ENCODE data around the gene TH.

DNA sequence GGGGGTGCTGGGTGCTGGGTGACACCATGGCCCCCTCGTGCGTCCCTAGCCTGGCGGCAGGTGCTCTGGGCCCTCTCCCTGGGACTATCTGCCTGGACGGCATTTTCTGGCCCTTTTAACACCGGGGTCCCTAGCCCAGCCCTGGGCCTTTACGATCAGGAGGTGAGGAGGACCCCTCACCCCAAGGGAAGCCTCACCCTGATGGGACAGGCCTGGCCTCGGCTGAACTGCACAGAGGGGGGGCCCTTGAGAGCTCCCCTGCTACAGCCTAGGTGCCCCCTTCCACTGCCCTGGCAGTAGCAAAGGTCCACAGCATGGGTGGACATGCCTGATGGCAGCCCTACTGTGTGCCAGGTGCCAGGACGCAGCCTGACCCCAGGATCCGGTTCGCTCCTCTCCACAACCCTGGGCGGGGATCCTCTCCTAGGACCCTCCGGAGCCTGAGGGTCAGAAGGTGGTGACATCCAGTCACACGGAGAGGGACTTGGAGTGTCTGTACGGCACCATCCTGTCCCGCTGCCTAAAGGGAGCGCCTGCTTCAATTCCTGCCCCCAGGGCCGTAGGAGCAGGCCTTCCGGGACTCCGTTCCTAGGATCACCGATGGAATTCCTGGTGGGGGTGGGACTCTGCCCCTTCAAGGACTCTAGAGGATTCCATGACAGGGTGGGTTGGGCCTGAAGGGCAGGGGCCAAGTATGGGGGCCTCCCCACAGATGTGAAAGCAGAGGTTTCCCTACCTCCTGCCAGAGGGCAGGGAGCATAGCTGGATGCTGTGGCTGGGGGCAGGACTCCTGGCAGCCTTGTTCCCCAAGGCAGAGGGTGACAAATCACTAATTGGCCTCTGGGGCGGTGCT lies 33.0 kb upstream of the TH start:
- TF ChIP-seq BCL11A (IDR thresholded peaks at IDR 0.05; ENCODE audit: low read depth in 2 of 2, low read length in 2 of 2) (no peak), TAF1 (IDR thresholded peaks at IDR 0.05; ENCODE audit: low read depth, low read length) (no peak), EZH2 (IDR thresholded peaks at IDR 0.05; ENCODE audit: low read depth, low read length, severe bottlenecking) (no peak), ZNF274 (IDR thresholded peaks at IDR 0.05; ENCODE audit: borderline replicate concordance, extremely low read depth, low read length) (no peak)
- TF ChIP-seq, protein P1, sequence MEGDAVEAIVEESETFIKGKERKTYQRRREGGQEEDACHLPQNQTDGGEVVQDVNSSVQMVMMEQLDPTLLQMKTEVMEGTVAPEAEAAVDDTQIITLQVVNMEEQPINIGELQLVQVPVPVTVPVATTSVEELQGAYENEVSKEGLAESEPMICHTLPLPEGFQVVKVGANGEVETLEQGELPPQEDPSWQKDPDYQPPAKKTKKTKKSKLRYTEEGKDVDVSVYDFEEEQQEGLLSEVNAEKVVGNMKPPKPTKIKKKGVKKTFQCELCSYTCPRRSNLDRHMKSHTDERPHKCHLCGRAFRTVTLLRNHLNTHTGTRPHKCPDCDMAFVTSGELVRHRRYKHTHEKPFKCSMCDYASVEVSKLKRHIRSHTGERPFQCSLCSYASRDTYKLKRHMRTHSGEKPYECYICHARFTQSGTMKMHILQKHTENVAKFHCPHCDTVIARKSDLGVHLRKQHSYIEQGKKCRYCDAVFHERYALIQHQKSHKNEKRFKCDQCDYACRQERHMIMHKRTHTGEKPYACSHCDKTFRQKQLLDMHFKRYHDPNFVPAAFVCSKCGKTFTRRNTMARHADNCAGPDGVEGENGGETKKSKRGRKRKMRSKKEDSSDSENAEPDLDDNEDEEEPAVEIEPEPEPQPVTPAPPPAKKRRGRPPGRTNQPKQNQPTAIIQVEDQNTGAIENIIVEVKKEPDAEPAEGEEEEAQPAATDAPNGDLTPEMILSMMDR (IDR thresholded peaks at IDR 0.05; ENCODE audit: control extremely low read depth in 1 of 3, insufficient read depth in 1 of 3, low read depth in 1 of 3, low read length in 3 of 3) = no peak
